Gastrocnemius medialis (tissue), 4 donors: ENCODE measurements around the gene GPBP1. TPM values are rescaled to one million over a fixed set of nuclear protein-coding genes. Genes with fewer than 3 reads are reported as not detected.
A peak's percentile ranks its signal among the peaks of the same experiment; 100 is the strongest.

Experiments
- ATAC-seq, 2 donors: fragments of 150-250 bp; one replicate each; pipeline ENCODE4 v1.9.1; 2016
- DNase-seq, 2 donors: peaks; one replicate each; pipeline ENCODE4 v3.0.0-alpha.2; 2019
- H3K27ac ChIP-seq, 4 donors: fragments of 200-600 bp; sonication (generic); 1 replicate in 1 of 4; 2 replicates in 3 of 4; pipeline ENCODE4 v1.5.1; 2016 to 2018; ENCODE audit warnings: mild to moderate bottlenecking in 2 of 4, moderate library complexity in 1 of 4
- H3K27me3 ChIP-seq, 3 donors: fragments of 200-600 bp; sonication (generic) in 2 of 3; 1 replicate in 1 of 3; 2 replicates in 2 of 3; pipeline versions ENCODE4 v1.5.1 to v1.6.0; 2016 to 2019; ENCODE audit warnings: mild to moderate bottlenecking in 1 of 3, moderate library complexity in 1 of 3
- H3K36me3 ChIP-seq, 2 donors: fragments of 200-600 bp; sonication (generic) in 1 of 2; one replicate each; pipeline ENCODE4 v1.5.1; 2017 to 2018
- H3K4me1 ChIP-seq, 2 donors: fragments of 200-600 bp; sonication (generic) in 1 of 2; one replicate each; pipeline ENCODE4 v1.5.1; 2016 to 2017; ENCODE audit warnings: mild to moderate bottlenecking in 2 of 2
- H3K4me3 ChIP-seq, 4 donors: fragments of 200-600 bp; sonication (generic) in 3 of 4; 1 replicate in 1 of 4; 2 replicates in 3 of 4; pipeline ENCODE4 v1.5.1; 2016 to 2019; ENCODE audit warnings: mild to moderate bottlenecking in 2 of 4
- H3K9me3 ChIP-seq, 3 donors: fragments of 200-600 bp; sonication (generic) in 2 of 3; 1 replicate in 1 of 3; 2 replicates in 2 of 3; pipeline ENCODE4 v1.5.1; 2016 to 2019
- POLR2A ChIP-seq, 2 donors: fragments of 450-650 bp; IDR thresholded peaks; one replicate each; pipeline ENCODE4 v1.6.1; 2017; ENCODE audit warnings: antibody characterized with exemption in 2 of 2, mild to moderate bottlenecking in 2 of 2, moderate library complexity in 2 of 2
- in situ Hi-C, 4 donors: fragments of 200-750 bp; cut with MboI; loops; one replicate each; pipeline versions ENCODE4 v1.15.0 to v1.8.0; 2017; ENCODE audit warnings: low sequenced_read_pairs in 4 of 4
- intact Hi-C: fragments of 100-400 bp; cut with DNase I; formaldehyde crosslinking; loops from one replicate; pipeline ENCODE4 v1.15.1; 2023; ENCODE audit warnings: low total_unique reads
- total RNA-seq, 4 donors: library from RNA; depleted of rRNA; stranded (reverse); fragments of >200 nt; gene quantifications; one replicate each; pipeline versions ENCODE4 v1.1.0 to v1.2.3, GENCODE V29; 2016
- TF ChIP-seq, protein P1 (sequence below), 5 experiments: fragments of 450-650 bp in 3 of 5; fragments of 200-600 bp in 2 of 5; sonication (generic) in 2 of 5; IDR thresholded peaks in 4 of 5; conservative IDR thresholded peaks in 1 of 5; 1 replicate in 4 of 5; 2 replicates in 1 of 5; pipeline ENCODE4 v1.5.1; 2016 to 2019; ENCODE audit warnings: antibody characterized with exemption in 5 of 5, mild to moderate bottlenecking in 3 of 5, moderate library complexity in 3 of 5

The GPBP1 gene
- total RNA-seq, 4 donors from 2014 or later: 40.4 to 58.0 (median 50.5) TPM

DNA sequence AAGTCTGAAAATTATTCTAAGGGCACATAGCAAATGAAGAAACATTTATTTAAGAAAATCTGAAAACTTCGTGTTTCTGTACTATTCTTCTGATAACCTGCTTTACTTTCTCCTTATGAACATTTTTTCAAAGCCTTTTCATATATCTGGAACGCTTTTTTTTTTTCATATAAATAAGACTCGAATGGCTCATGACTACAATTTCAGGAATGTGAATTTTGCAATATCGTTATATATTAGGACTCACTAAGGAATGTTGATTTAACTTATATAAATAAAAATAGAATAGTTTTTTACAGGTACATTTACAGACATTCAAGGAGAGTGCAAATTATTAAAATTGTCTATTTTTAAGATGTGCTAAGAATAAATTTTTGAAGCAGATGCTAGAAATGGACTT, 42.9 kb downstream of the GPBP1 start:
- no peaks in the 10 kb centered on the region for H3K9me3 ChIP-seq
- no peaks in the 10 kb centered on the region for H3K27me3 ChIP-seq
- H3K36me3 ChIP-seq: peaks cover 0 to 25% of the 10 kb centered on the region in 2 donors
- H3K27ac ChIP-seq: no peak overlapping the region
- TF ChIP-seq POLR2A (IDR thresholded peaks at IDR 0.05): no peak
- TF ChIP-seq, protein P1, sequence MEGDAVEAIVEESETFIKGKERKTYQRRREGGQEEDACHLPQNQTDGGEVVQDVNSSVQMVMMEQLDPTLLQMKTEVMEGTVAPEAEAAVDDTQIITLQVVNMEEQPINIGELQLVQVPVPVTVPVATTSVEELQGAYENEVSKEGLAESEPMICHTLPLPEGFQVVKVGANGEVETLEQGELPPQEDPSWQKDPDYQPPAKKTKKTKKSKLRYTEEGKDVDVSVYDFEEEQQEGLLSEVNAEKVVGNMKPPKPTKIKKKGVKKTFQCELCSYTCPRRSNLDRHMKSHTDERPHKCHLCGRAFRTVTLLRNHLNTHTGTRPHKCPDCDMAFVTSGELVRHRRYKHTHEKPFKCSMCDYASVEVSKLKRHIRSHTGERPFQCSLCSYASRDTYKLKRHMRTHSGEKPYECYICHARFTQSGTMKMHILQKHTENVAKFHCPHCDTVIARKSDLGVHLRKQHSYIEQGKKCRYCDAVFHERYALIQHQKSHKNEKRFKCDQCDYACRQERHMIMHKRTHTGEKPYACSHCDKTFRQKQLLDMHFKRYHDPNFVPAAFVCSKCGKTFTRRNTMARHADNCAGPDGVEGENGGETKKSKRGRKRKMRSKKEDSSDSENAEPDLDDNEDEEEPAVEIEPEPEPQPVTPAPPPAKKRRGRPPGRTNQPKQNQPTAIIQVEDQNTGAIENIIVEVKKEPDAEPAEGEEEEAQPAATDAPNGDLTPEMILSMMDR (IDR thresholded peaks at IDR 0.05 in 4 of 5, conservative IDR thresholded peaks at IDR 0.05 in 1 of 5): no peak
- H3K4me1 ChIP-seq: peaks cover 0 to 8% of the 10 kb centered on the region in 2 donors
- ATAC-seq (no peak), DNase-seq (no peak)
- no peak overlapping the region for H3K4me3 ChIP-seq
- intact Hi-C loops: no loop called here
- in situ Hi-C loops: loop anchor here in 3 of 4 donors (5.0 to 25.0 kb wide), 3 partner anchors 314 to 1904 kb away; partner anchors contain the start of genes DHX29 (in 1 of the 3) and MTREX (in 1 of the 3)

DNA sequence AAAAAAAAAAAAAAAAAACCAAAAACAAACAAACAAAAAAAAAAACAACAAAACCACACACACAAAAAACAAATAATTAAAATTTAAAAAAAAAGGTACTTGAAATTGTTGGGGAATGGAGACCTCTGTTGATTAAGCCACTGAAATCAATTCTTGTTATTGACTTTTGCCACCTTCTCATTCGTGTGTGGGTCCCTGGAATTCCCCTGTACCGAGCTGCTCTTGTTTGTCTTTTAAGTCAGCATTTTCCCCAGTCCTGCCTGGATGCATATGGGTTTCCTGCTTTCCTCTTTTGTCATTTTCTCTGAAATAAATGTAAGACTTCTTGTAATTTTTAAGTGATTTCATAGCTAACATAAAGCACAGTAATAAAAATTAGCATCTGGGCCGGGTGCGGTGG, 45.5 kb downstream of the GPBP1 start:
- ATAC-seq (no peak), DNase-seq (no peak)
- no peak overlapping the region for H3K4me3 ChIP-seq
- H3K9me3 ChIP-seq: no peaks in the 10 kb centered on the region
- H3K27ac ChIP-seq: peak overlapping the region in 1 of 4 donors; percentile 31
- in situ Hi-C loops (loop anchor here in 3 of 4 donors (5.0 to 25.0 kb wide), 3 partner anchors 317 to 1907 kb away; partner anchors contain the start of genes DHX29 (in 1 of the 3) and MTREX (in 1 of the 3)), intact Hi-C loops (no loop called here)
- peaks cover 0 to 8% of the 10 kb centered on the region in 2 donors for H3K4me1 ChIP-seq
- no peaks in the 10 kb centered on the region for H3K27me3 ChIP-seq
- peaks cover 0 to 19% of the 10 kb centered on the region in 2 donors for H3K36me3 ChIP-seq
- TF ChIP-seq, protein P1 (IDR thresholded peaks at IDR 0.05 in 4 of 5, conservative IDR thresholded peaks at IDR 0.05 in 1 of 5): no peak
- TF ChIP-seq POLR2A (IDR thresholded peaks at IDR 0.05): no peak

DNA sequence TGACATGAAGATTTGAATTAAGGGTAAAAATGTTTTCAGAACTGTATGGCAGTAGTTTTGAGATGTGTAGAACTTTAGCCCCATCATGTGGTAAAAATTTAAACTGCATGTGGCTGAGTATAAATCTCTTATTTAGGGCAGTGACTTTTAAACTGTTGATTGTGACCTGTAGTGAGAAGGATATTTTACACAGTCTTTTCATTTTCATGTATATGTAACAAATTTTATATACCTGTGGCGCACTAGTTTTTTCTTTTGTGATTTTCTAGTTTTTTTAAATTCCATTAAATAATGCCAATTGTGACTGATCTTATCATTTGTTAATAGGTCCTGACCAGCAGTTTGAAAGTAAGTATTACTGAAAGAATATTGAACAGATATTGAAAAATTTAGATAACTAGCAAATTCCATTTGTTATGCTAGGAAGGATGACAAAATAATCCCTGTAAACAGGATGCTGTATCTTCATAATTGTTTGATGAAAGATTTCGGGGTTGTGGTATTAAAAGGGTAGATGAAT, 47.2 kb downstream of the GPBP1 start:
- intact Hi-C loops: loop anchor here (1.0 to 2.0 kb wide), 3 partner anchors 48 to 320 kb away; no protein-coding TSS in a partner anchor
- H3K9me3 ChIP-seq: no peaks in the 10 kb centered on the region
- no peaks in the 10 kb centered on the region for H3K4me1 ChIP-seq
- peak overlapping the region in 1 of 4 donors; percentile 44 for H3K27ac ChIP-seq
- in situ Hi-C loops: loop anchor here in 3 of 4 donors (5.0 to 25.0 kb wide), 5 partner anchors 316 to 1909 kb away; partner anchors contain the start of genes DHX29 (in 1 of the 3), MTREX (in 1 of the 3) and SETD9 (in 1 of the 3)
- TF ChIP-seq POLR2A (IDR thresholded peaks at IDR 0.05): no peak
- TF ChIP-seq, protein P1 (IDR thresholded peaks at IDR 0.05 in 4 of 5, conservative IDR thresholded peaks at IDR 0.05 in 1 of 5): peak; percentile 80 to 98 (median 90)
- H3K27me3 ChIP-seq: no peaks in the 10 kb centered on the region
- peaks cover 0 to 1% of the 10 kb centered on the region in 2 donors for H3K36me3 ChIP-seq
- no peak for DNase-seq
- ATAC-seq: peak; percentile 72 to 78
- no peak overlapping the region for H3K4me3 ChIP-seq

DNA sequence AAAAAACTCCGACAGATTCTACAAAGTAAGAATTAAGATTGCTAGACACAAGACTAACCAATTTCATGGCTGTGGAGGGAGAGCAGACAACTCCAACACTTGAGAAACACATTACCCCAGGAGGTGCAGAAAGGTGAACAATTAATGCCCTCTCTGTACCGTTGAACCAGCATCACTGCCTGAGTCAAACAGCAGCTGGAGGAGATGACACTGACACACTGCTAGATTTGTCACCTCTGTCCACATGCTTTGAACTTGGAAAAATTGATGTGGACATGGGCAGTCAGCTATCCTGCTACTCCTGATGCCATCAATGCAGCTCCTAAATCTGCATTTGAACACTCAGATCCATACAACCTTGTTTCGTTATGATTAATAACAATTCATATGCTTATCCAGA, 51.7 kb downstream of the GPBP1 start:
- Histone ChIP-seq H3K4me3 (no peak overlapping the region), H3K9me3 (no peaks in the 10 kb centered on the region), H3K27ac (no peak overlapping the region), H3K36me3 (no peaks in the 10 kb centered on the region), H3K4me1 (no peaks in the 10 kb centered on the region), H3K27me3 (no peaks in the 10 kb centered on the region)
- intact Hi-C loops (no loop called here), in situ Hi-C loops (loop anchor here in 2 of 4 donors (10.0 kb wide), 2 partner anchors 321 to 331 kb away; partner anchors contain the start of gene SETD9 (in 1 of the 2))
- TF ChIP-seq POLR2A (IDR thresholded peaks at IDR 0.05): no peak
- TF ChIP-seq, protein P1 (IDR thresholded peaks at IDR 0.05 in 4 of 5, conservative IDR thresholded peaks at IDR 0.05 in 1 of 5): no peak
- ATAC-seq (no peak), DNase-seq (no peak)
